SU-DHL-6 (cell line): ENCODE measurements around the gene PRKN.

Experiments
- H2AFZ ChIP-seq: fragments of 200-600 bp; sonication (generic); 2 replicates; pipeline ENCODE4 v1.6.1; 2014; ENCODE audit warnings: low read depth, mild to moderate bottlenecking, moderate library complexity, mixed read lengths, antibody characterized with exemption, low read length; ENCODE audit not compliant: severe bottlenecking
- H3F3A ChIP-seq: fragments of 200-600 bp; shearing (Covaris generic); 2 replicates; pipeline ENCODE4 v1.6.0; 2016; ENCODE audit warnings: antibody characterized with exemption, mild to moderate bottlenecking; ENCODE audit not compliant: insufficient read depth
- H3K27ac ChIP-seq: fragments of 200-600 bp; sonication (generic); 2 replicates; pipeline ENCODE4 v1.5.1; 2016; ENCODE audit warnings: low read depth, mild to moderate bottlenecking, low read length, moderate library complexity, mixed read lengths
- H3K27me3 ChIP-seq: fragments of 200-600 bp; sonication (generic), shearing (Covaris generic); 2 replicates; pipeline ENCODE4 v1.6.0; 2014; ENCODE audit warnings: mild to moderate bottlenecking, low read length
- H3K36me3 ChIP-seq: fragments of 200-600 bp; sonication (generic); 2 replicates; pipeline ENCODE4 v1.6.1; 2014; ENCODE audit warnings: mild to moderate bottlenecking, low read length, mixed read lengths
- H3K4me2 ChIP-seq: fragments of 300-600, 200-600 bp; shearing (Covaris generic), sonication (generic); 2 replicates; pipeline ENCODE4 v1.6.0; 2014; ENCODE audit warnings: low read length, low read depth, mild to moderate bottlenecking; ENCODE audit not compliant: poor library complexity, severe bottlenecking
- H3K4me3 ChIP-seq: fragments of 200-600 bp; sonication (generic); 2 replicates; pipeline ENCODE4 v1.5.1; 2014; ENCODE audit warnings: antibody characterized with exemption, low read length, mild to moderate bottlenecking, mixed read lengths; ENCODE audit not compliant: insufficient read depth, poor library complexity, severe bottlenecking
- H3K79me2 ChIP-seq: fragments of 200-600 bp; sonication (generic); 2 replicates; pipeline ENCODE4 v1.6.1; 2014; ENCODE audit warnings: mild to moderate bottlenecking, low read length, moderate library complexity; ENCODE audit not compliant: insufficient read depth
- H3K9ac ChIP-seq: fragments of 200-600 bp; sonication (generic); 2 replicates; pipeline ENCODE4 v1.7.0; 2014; ENCODE audit warnings: mild to moderate bottlenecking, low read length
- H3K9me2 ChIP-seq: fragments of 200-600 bp; sonication (generic); replicated peaks from 2 replicates; pipeline ENCODE4 v1.6.1; 2014; ENCODE audit warnings: low read length; ENCODE audit not compliant: insufficient read depth
- H3K9me3 ChIP-seq: fragments of 200-600 bp; sonication (generic); 2 replicates; pipeline ENCODE4 v1.6.1; 2014; ENCODE audit warnings: low read length, mixed read lengths; ENCODE audit not compliant: insufficient read depth
- H4K20me1 ChIP-seq: fragments of 200-600 bp; sonication (generic); 2 replicates; pipeline ENCODE4 v1.6.1; 2014; ENCODE audit warnings: low read depth, mild to moderate bottlenecking, antibody characterized with exemption, low read length, moderate library complexity, mixed read lengths
- CTCF ChIP-seq: fragments of 200-600 bp; sonication (generic); IDR thresholded peaks from one replicate; pipeline ENCODE4 v1.5.1; 2017; ENCODE audit warnings: antibody characterized with exemption, mild to moderate bottlenecking, low read length, moderate library complexity; ENCODE audit not compliant: insufficient read depth, poor library complexity, severe bottlenecking
- EZH2phosphoT487 ChIP-seq: fragments of 200-600 bp; sonication (generic), shearing (Covaris generic); conservative IDR thresholded peaks from 2 replicates; pipeline ENCODE4 v1.6.1; 2018; ENCODE audit warnings: mild to moderate bottlenecking, antibody characterized with exemption, low read length, moderate library complexity, mixed read lengths

Gene PRKN

GRCh38 chr6:161533266-161533665 is 1194.3 kb downstream of the PRKN start:
- H3K4me3 ChIP-seq, result no peak overlapping the region
- no peaks in the 10 kb centered on the region for H3K79me2 ChIP-seq
- no peak overlapping the region for H3K9ac ChIP-seq
- H3K27me3 ChIP-seq, result no peaks in the 10 kb centered on the region
- H3K27ac ChIP-seq, result no peak overlapping the region
- no peaks in the 10 kb centered on the region for H3F3A ChIP-seq
- H3K4me2 ChIP-seq, result no peak overlapping the region
- TF ChIP-seq CTCF (no peak), EZH2phosphoT487 (no peak)
- H2AFZ ChIP-seq, result no peak overlapping the region
- no peaks in the 10 kb centered on the region for H3K36me3 ChIP-seq
- H4K20me1 ChIP-seq, result no peaks in the 10 kb centered on the region
- no peaks in the 10 kb centered on the region for H3K9me3 ChIP-seq
- H3K9me2 ChIP-seq, result no peaks in the 10 kb centered on the region

GRCh38 chr6:161532536-161532935 is 1195.0 kb downstream of the PRKN start:
- H3K27ac ChIP-seq, result no peak overlapping the region
- H3K4me2 ChIP-seq, result no peak overlapping the region
- no peak for TF ChIP-seq EZH2phosphoT487
- TF ChIP-seq CTCF, result no peak

GRCh38 chr6:161526794-161527193 is 1200.8 kb downstream of the PRKN start:
- Histone ChIP-seq H3K9me3 (no peaks in the 10 kb centered on the region), H3K79me2 (no peaks in the 10 kb centered on the region), H3F3A (no peaks in the 10 kb centered on the region), H3K4me2 (no peak overlapping the region), H4K20me1 (no peaks in the 10 kb centered on the region), H3K27ac (no peak overlapping the region), H3K9me2 (no peaks in the 10 kb centered on the region), H3K9ac (no peak overlapping the region), H2AFZ (no peak overlapping the region), H3K27me3 (no peaks in the 10 kb centered on the region), H3K36me3 (no peaks in the 10 kb centered on the region), H3K4me3 (no peak overlapping the region)
- no peak for TF ChIP-seq EZH2phosphoT487
- TF ChIP-seq CTCF, result no peak

More at GRCh38 chr6:161532536-161532935, 1195.0 kb downstream of the PRKN start:
- no peaks in the 10 kb centered on the region for H3K27me3 ChIP-seq
- H3K9me3 ChIP-seq, result no peaks in the 10 kb centered on the region
- H3K79me2 ChIP-seq, result no peaks in the 10 kb centered on the region
- no peak overlapping the region for H3K4me3 ChIP-seq
- H2AFZ ChIP-seq, result no peak overlapping the region
- H3F3A ChIP-seq, result no peaks in the 10 kb centered on the region
- H3K9me2 ChIP-seq, result no peaks in the 10 kb centered on the region
- H4K20me1 ChIP-seq, result no peaks in the 10 kb centered on the region
- H3K36me3 ChIP-seq, result no peaks in the 10 kb centered on the region
- H3K9ac ChIP-seq, result no peak overlapping the region
